GM12878 (cell line): ENCODE data around the gene GLIPR1L1. TPM values are rescaled to one million over a fixed set of nuclear protein-coding genes. Genes with fewer than 3 reads are reported as not detected.

ENCODE experiments used
- ATAC-seq: fragments of 200-7000 bp; cut with Tn5 transposase; 3 replicates; pipeline ENCODE4 v1.9.1; 2020; ENCODE audit warnings: mild to moderate bottlenecking, moderate library complexity
- BruUV-seq: library from RNA; stranded (reverse); fragments of 400-500 nt; replicated peaks from 2 replicates; lab custom pipeline; 2021; lab: Mats Ljungman, UMichigan
- CTCF ChIA-PET: fragments of 300-600 bp; sonication (Branson Sonifier 250); formaldehyde crosslinking; extraction: SDS; loops from one replicate; lab custom pipeline; 2021; ENCODE audit warnings: inconsistent platforms; lab: Yijun Ruan, JAX
- POLR2A ChIA-PET: fragments of 350-600 bp; formaldehyde crosslinking; extraction: SDS; loops from one replicate; lab custom pipeline; 2021; ENCODE audit warnings: inconsistent platforms; lab: Charles Lee
- RAD21 ChIA-PET: fragments of 300-600 bp; sonication (Branson Sonifier 250); formaldehyde crosslinking; loops from one replicate; lab custom pipeline; 2023; ENCODE audit warnings: antibody characterized with exemption; ENCODE audit not compliant: unreplicated experiment; lab: Charles Lee
- SMC1A ChIA-PET: fragments of 300-600 bp; sonication (Branson Sonifier 250); formaldehyde crosslinking; loops from one replicate; lab custom pipeline; 2023; ENCODE audit not compliant: unreplicated experiment, uncharacterized antibody; lab: Charles Lee
- DNase-seq: peaks from one replicate; pipeline ENCODE4 v3.0.0-alpha.2; 2011; ENCODE audit warnings: low read depth, low spot score
- FAIRE-seq: peaks from 3 replicates; lab custom pipeline; 2011; peaks lifted over from hg19 to GRCh38; lab: Jason Lieb, UNC
- H2AFZ ChIP-seq: 2 replicates; pipeline ENCODE4 v1.6.0; 2011; ENCODE audit warnings: low read depth, low read length, control low read depth; ENCODE audit not compliant: control insufficient read depth
- H3K27ac ChIP-seq: 2 replicates; pipeline ENCODE4 v1.5.1; 2011; ENCODE audit warnings: control low read depth; ENCODE audit not compliant: control insufficient read depth, insufficient read depth
- H3K27me3 ChIP-seq, 2 experiments: replicated peaks in 1 of 2; 2 replicates each; pipeline versions ENCODE4 v1.6.0 to v1.6.1; 2011; ENCODE audit warnings: low read length in 1 of 2; ENCODE audit not compliant: control insufficient read depth in 2 of 2, insufficient read depth in 2 of 2
- H3K36me3 ChIP-seq, 2 experiments: 2 replicates each; pipeline ENCODE4 v1.5.1; 2011; ENCODE audit warnings: low read length in 1 of 2; ENCODE audit not compliant: control insufficient read depth in 2 of 2, insufficient read depth in 2 of 2
- H3K4me1 ChIP-seq: 2 replicates; pipeline ENCODE4 v1.6.1; 2011; ENCODE audit warnings: mild to moderate bottlenecking, low read length, moderate library complexity, mixed read lengths; ENCODE audit not compliant: control insufficient read depth, insufficient read depth
- H3K4me2 ChIP-seq: 2 replicates; pipeline ENCODE4 v1.6.0; 2011; ENCODE audit warnings: control low read depth; ENCODE audit not compliant: control insufficient read depth, insufficient read depth
- H3K4me3 ChIP-seq: fragments of 200-600 bp; sonication (generic); 2 replicates; pipeline ENCODE4 v1.5.1; 2016
- H3K79me2 ChIP-seq: 2 replicates; pipeline ENCODE4 v1.6.0; 2011; ENCODE audit warnings: low read length; ENCODE audit not compliant: control insufficient read depth, insufficient read depth
- H3K9ac ChIP-seq: 2 replicates; pipeline ENCODE4 v1.8.0; 2011; ENCODE audit warnings: low read length, control low read depth, mixed read lengths; ENCODE audit not compliant: control insufficient read depth, insufficient read depth
- H3K9me3 ChIP-seq: replicated peaks from 3 replicates; pipeline ENCODE4 v1.5.1; 2011; ENCODE audit warnings: mild to moderate bottlenecking, low read length; ENCODE audit not compliant: control insufficient read depth, insufficient read depth
- H4K20me1 ChIP-seq: 2 replicates; pipeline ENCODE4 v1.6.0; 2011; ENCODE audit not compliant: control insufficient read depth, insufficient read depth
- BMI1 ChIP-seq: fragments of 450-650 bp; IDR thresholded peaks from 2 replicates; pipeline ENCODE4 v1.6.1; 2016; ENCODE audit warnings: mild to moderate bottlenecking, moderate library complexity, borderline replicate concordance
- CHD4 ChIP-seq: fragments of 200-600 bp; sonication (generic); IDR thresholded peaks from 2 replicates; pipeline ENCODE4 v1.6.1; 2016; ENCODE audit warnings: mild to moderate bottlenecking
- CREB1 ChIP-seq: IDR thresholded peaks from 2 replicates; pipeline ENCODE4 v1.6.1; 2012; ENCODE audit warnings: low read depth, mild to moderate bottlenecking, inconsistent platforms
- E4F1 ChIP-seq: fragments of 450-650 bp; IDR thresholded peaks from 2 replicates; pipeline ENCODE4 v1.6.1; 2018; ENCODE audit warnings: borderline replicate concordance, mild to moderate bottlenecking; ENCODE audit not compliant: partially characterized antibody
- GATAD2B ChIP-seq: fragments of 450-650 bp; conservative IDR thresholded peaks from 2 replicates; pipeline ENCODE4 v1.6.1; 2017; ENCODE audit warnings: low read depth, mild to moderate bottlenecking, moderate library complexity
- HCFC1 ChIP-seq: fragments of 150-350 bp; IDR thresholded peaks from 2 replicates; pipeline ENCODE4 v1.6.1; 2014; ENCODE audit warnings: low read length
- NBN ChIP-seq: fragments of 450-650 bp; IDR thresholded peaks from 2 replicates; pipeline ENCODE4 v1.6.1; 2016
- NFYB ChIP-seq: IDR thresholded peaks from 2 replicates; pipeline ENCODE4 v1.6.1; 2011; ENCODE audit warnings: low read depth, mild to moderate bottlenecking, low read length, improper control_type of control experiment, moderate library complexity; ENCODE audit not compliant: insufficient read depth
- POLR2AphosphoS2 ChIP-seq: IDR thresholded peaks from 2 replicates; pipeline ENCODE4 v1.6.1; 2011; ENCODE audit warnings: low read depth, mild to moderate bottlenecking, low read length, improper control_type of control experiment, moderate library complexity
- RAD51 ChIP-seq: fragments of 450-650 bp; IDR thresholded peaks from 2 replicates; pipeline ENCODE4 v1.6.1; 2016; ENCODE audit warnings: moderate library complexity, mild to moderate bottlenecking, inconsistent platforms
- SMAD5 ChIP-seq: IDR thresholded peaks from 2 replicates; pipeline ENCODE4 v1.6.1; 2016; ENCODE audit warnings: antibody characterized with exemption, low read depth
- STAT1 ChIP-seq: fragments of 450-650 bp; conservative IDR thresholded peaks from 2 replicates; pipeline ENCODE4 v1.6.1; 2014; ENCODE audit warnings: antibody characterized with exemption, mild to moderate bottlenecking
- TAF1 ChIP-seq: IDR thresholded peaks from 2 replicates; pipeline ENCODE4 v1.6.1; 2011; ENCODE audit warnings: mild to moderate bottlenecking, low read depth, low read length, borderline replicate concordance
- TCF7 ChIP-seq: IDR thresholded peaks from 2 replicates; pipeline ENCODE4 v1.6.1; 2014; ENCODE audit warnings: antibody characterized with exemption, borderline replicate concordance
- ZNF217 ChIP-seq: fragments of 450-650 bp; IDR thresholded peaks from 2 replicates; pipeline ENCODE4 v1.6.1; 2017; ENCODE audit warnings: antibody characterized with exemption, mild to moderate bottlenecking
- ZSCAN29 ChIP-seq: fragments of 450-650 bp; IDR thresholded peaks from 2 replicates; pipeline ENCODE4 v1.6.1; 2017; ENCODE audit warnings: mild to moderate bottlenecking, moderate library complexity
- WGBS: methylation state at CpG from one replicate; pipeline ENCODE4 v1.1.6; 2016; ENCODE audit warnings: low lambda C conversion rate; ENCODE audit not compliant: insufficient replicate concordance, insufficient coverage; ENCODE audit errors: missing lambda C conversion rate; 5-methylcytosine and 5-hydroxymethylcytosine counted together
- in situ Hi-C: fragments of 300-500 bp; cut with MboI; formaldehyde crosslinking; loops from 9 replicates; pipeline ENCODE4 v1.14.3; 2018; ENCODE audit warnings: mixed read lengths
- intact Hi-C: fragments of 100-400 bp; cut with micrococcal nuclease; formaldehyde crosslinking; loops from one replicate; pipeline ENCODE4 v1.14.2; 2022; ENCODE audit not compliant: unreplicated experiment
- polyA plus RNA-seq, 11 experiments: library from polyadenylated mRNA; depleted of rRNA in 4 of 11; unstranded in 6 of 11; stranded (reverse) in 5 of 11; fragments of >200 nt; fragmentation: Nextera tagmentation in 4 of 11; fragmentation: Illumina TruSeq in 1 of 11; extraction: Ambion mirVana in 4 of 11; extraction: Trizol in 1 of 11; gene quantifications; 1 replicate in 1 of 11; 2 replicates in 10 of 11; pipeline versions ENCODE4 v1.2.1 to v1.2.3, GENCODE V29; 2011 to 2016; ENCODE audit warnings: inconsistent platforms in 2 of 11, missing spikeins in 2 of 11, low read depth in 1 of 11
- total RNA-seq, 4 experiments: library from RNA; depleted of rRNA in 3 of 4; stranded (reverse); fragments of >200 nt in 3 of 4; fragmentation: Illumina TruSeq in 1 of 4; extraction: Trizol in 1 of 4; gene quantifications; 2 replicates each; pipeline versions ENCODE4 v1.2.1 to v1.2.3, GENCODE V29; 2013 to 2021

Gene GLIPR1L1
- total and polyA plus RNA-seq, 10 of the 15 experiments (the other 5 are each of a cell fraction or from before 2014, with no cell fraction given): 0.10 to 0.47 (median 0.13) TPM; not detected in 7

GRCh38 chr12:75389061-75389460 lies 54.6 kb downstream of the GLIPR1L1 start:
- CTCF ChIA-PET: interaction anchor here (0.6 to 5.5 kb wide), 4 partner anchors 56 to 238 kb away, joined by 3 to 58 read pairs (median 46); partner anchors contain the start of genes GLIPR1 and GLIPR1L1

More at GRCh38 chr12:75389061-75389460, 54.6 kb downstream of the GLIPR1L1 start:
- no peaks in the 10 kb centered on the region; the same call in 1 of the 2 replicates for H3K79me2 ChIP-seq
- peak overlapping the region; percentile 85 for H3K4me2 ChIP-seq
- no peaks in the 10 kb centered on the region for H4K20me1 ChIP-seq
- no peak overlapping the region for H3K4me3 ChIP-seq
- no peak for TF ChIP-seq STAT1
- TF ChIP-seq CHD4: no peak
- no peak for TF ChIP-seq NBN
- no peak for TF ChIP-seq NFYB
- TF ChIP-seq POLR2AphosphoS2: no peak
- no peak for TF ChIP-seq E4F1
- no peak for TF ChIP-seq TAF1
- TF ChIP-seq CREB1: no peak
- no peak for TF ChIP-seq SMAD5
- TF ChIP-seq BMI1: no peak
- TF ChIP-seq TCF7: no peak
- TF ChIP-seq GATAD2B: no peak
- no peak for TF ChIP-seq ZNF217
- TF ChIP-seq HCFC1: no peak
- no peak for TF ChIP-seq ZSCAN29
- no peak for TF ChIP-seq RAD51
- 100% methylated on average over 1 of the region's 1 CpG for WGBS
- ATAC-seq (no peak), FAIRE-seq (peak; percentile 52), DNase-seq (no peak)
- H3K27me3 ChIP-seq: no peaks in the 10 kb centered on the region
- SMC1A ChIA-PET: interaction anchor here (0.8 to 4.7 kb wide), 6 partner anchors 55 to 138 kb away, joined by 3 to 33 read pairs (median 3); partner anchors contain the start of genes GLIPR1 and GLIPR1L1
- H3K36me3 ChIP-seq: no peaks in the 10 kb centered on the region
- H3K27ac ChIP-seq: no peak overlapping the region
- intact Hi-C loops: no loop called here
- no peaks in the 10 kb centered on the region; the same call in 2 of the 3 replicates for H3K9me3 ChIP-seq
- RAD21 ChIA-PET: interaction anchor here (0.9 to 4.4 kb wide), 2 partner anchors 54 to 93 kb away, joined by 4 to 56 read pairs; partner anchors contain the start of genes GLIPR1 and GLIPR1L1
- POLR2A ChIA-PET: interaction anchor here (1.0 to 2.5 kb wide), 2 partner anchors 91 to 94 kb away, joined by 3 to 6 read pairs; partner anchors contain the start of gene GLIPR1
- no TSS peak for BruUV-seq
- in situ Hi-C loops: no loop called here
- no peak overlapping the region for H3K9ac ChIP-seq
- peaks cover 7% of the 10 kb centered on the region for H3K4me1 ChIP-seq
- H2AFZ ChIP-seq: peak overlapping the region; percentile 100
